SJCRH30 (cell line): Measurements from ENCODE around the gene GRID1. TPM values are rescaled to one million over a fixed set of nuclear protein-coding genes. Genes with fewer than 3 reads are reported as not detected.

Experiments used
- DNase-seq, 2 experiments: peaks; one replicate each; pipeline ENCODE4 v3.0.0-alpha.2; 2015 to 2020
- H3K27ac ChIP-seq: fragments of 250-450 bp; sonication (Bioruptor Pico); 2 replicates; pipeline ENCODE4 v1.5.1; 2020; ENCODE audit warnings: mild to moderate bottlenecking, moderate library complexity
- H3K27me3 ChIP-seq: fragments of 250-450 bp; sonication (Bioruptor Pico); 2 replicates; pipeline ENCODE4 v1.5.1; 2020; ENCODE audit warnings: mild to moderate bottlenecking, moderate library complexity
- H3K36me3 ChIP-seq: fragments of 250-450 bp; sonication (Bioruptor Pico); 2 replicates; pipeline ENCODE4 v1.5.1; 2020; ENCODE audit warnings: mild to moderate bottlenecking, moderate library complexity
- H3K4me1 ChIP-seq: fragments of 250-450 bp; sonication (Bioruptor Pico); 2 replicates; pipeline ENCODE4 v1.5.1; 2020; ENCODE audit warnings: mild to moderate bottlenecking, moderate library complexity
- H3K4me3 ChIP-seq: fragments of 250-450 bp; sonication (Bioruptor Pico); 2 replicates; pipeline ENCODE4 v1.5.1; 2020; ENCODE audit warnings: mild to moderate bottlenecking, moderate library complexity
- H3K9me3 ChIP-seq: fragments of 250-450 bp; sonication (Bioruptor Pico); replicated peaks from 2 replicates; pipeline ENCODE4 v1.5.1; 2020; ENCODE audit warnings: mild to moderate bottlenecking, moderate library complexity
- total RNA-seq: library from RNA; depleted of rRNA; stranded (reverse); fragments of >200 nt; shearing (Covaris generic); gene quantifications from 2 replicates; pipeline ENCODE4 v1.2.3, GENCODE V29; 2014

Gene GRID1
- total RNA-seq, 1 experiment from 2014 or later = not detected

- Histone ChIP-seq H3K27me3 (no peaks in the 10 kb centered on the region), H3K36me3 (no peaks in the 10 kb centered on the region), H3K4me1 (no peaks in the 10 kb centered on the region), H3K9me3 (no peaks in the 10 kb centered on the region), H3K4me3 (no peak overlapping the region), H3K27ac (no peak overlapping the region)
- DNase-seq = no peak
These were observed 743.3 kb downstream of the GRID1 start for GRCh38 chr10:85623342-85623741.

- H3K9me3 ChIP-seq = no peaks in the 10 kb centered on the region
- no peaks in the 10 kb centered on the region for H3K27me3 ChIP-seq
- no peak for DNase-seq
- H3K36me3 ChIP-seq = no peaks in the 10 kb centered on the region
- H3K4me1 ChIP-seq = no peaks in the 10 kb centered on the region
- no peak overlapping the region for H3K4me3 ChIP-seq
- no peak overlapping the region for H3K27ac ChIP-seq
These were observed 744.2 kb downstream of the GRID1 start for GRCh38 chr10:85622425-85622824.

- no peaks in the 10 kb centered on the region for H3K4me1 ChIP-seq
- H3K27me3 ChIP-seq = no peaks in the 10 kb centered on the region
- no peak for DNase-seq
- no peak overlapping the region for H3K4me3 ChIP-seq
- H3K36me3 ChIP-seq = no peaks in the 10 kb centered on the region
- no peaks in the 10 kb centered on the region for H3K9me3 ChIP-seq
- H3K27ac ChIP-seq = no peak overlapping the region
These were observed 745.0 kb downstream of the GRID1 start for GRCh38 chr10:85621562-85621961.

- Histone ChIP-seq H3K27me3 (no peaks in the 10 kb centered on the region), H3K36me3 (no peaks in the 10 kb centered on the region), H3K4me1 (no peaks in the 10 kb centered on the region), H3K9me3 (no peaks in the 10 kb centered on the region), H3K4me3 (no peak overlapping the region), H3K27ac (no peak overlapping the region)
- no peak for DNase-seq
These were observed 745.8 kb downstream of the GRID1 start for GRCh38 chr10:85620807-85621206.

GRCh38 chr10:85619832-85620231, 746.8 kb downstream of the GRID1 start:
- H3K4me1 ChIP-seq = no peaks in the 10 kb centered on the region
- no peak for DNase-seq
- H3K27me3 ChIP-seq = no peaks in the 10 kb centered on the region
- H3K9me3 ChIP-seq = no peaks in the 10 kb centered on the region
- no peak overlapping the region for H3K4me3 ChIP-seq
- H3K36me3 ChIP-seq = no peaks in the 10 kb centered on the region
- H3K27ac ChIP-seq = no peak overlapping the region

- no peaks in the 10 kb centered on the region for H3K4me1 ChIP-seq
- H3K36me3 ChIP-seq = no peaks in the 10 kb centered on the region
- peak in 1 of 2 experiments; percentile 3 for DNase-seq
- H3K9me3 ChIP-seq = no peaks in the 10 kb centered on the region
- H3K4me3 ChIP-seq = no peak overlapping the region
- no peak overlapping the region for H3K27ac ChIP-seq
- no peaks in the 10 kb centered on the region for H3K27me3 ChIP-seq
These were observed 747.8 kb downstream of the GRID1 start for GRCh38 chr10:85618841-85619240.

- no peak overlapping the region for H3K4me3 ChIP-seq
- no peak for DNase-seq
- no peaks in the 10 kb centered on the region for H3K27me3 ChIP-seq
- H3K27ac ChIP-seq = no peak overlapping the region
- H3K36me3 ChIP-seq = no peaks in the 10 kb centered on the region
- H3K9me3 ChIP-seq = no peaks in the 10 kb centered on the region
- no peaks in the 10 kb centered on the region for H3K4me1 ChIP-seq
These were observed 748.6 kb downstream of the GRID1 start for GRCh38 chr10:85617751-85618546.

GRCh38 chr10:85615556-85615955, 751.0 kb downstream of the GRID1 start:
- Histone ChIP-seq H3K27me3 (no peaks in the 10 kb centered on the region), H3K9me3 (no peaks in the 10 kb centered on the region), H3K36me3 (no peaks in the 10 kb centered on the region), H3K4me3 (no peak overlapping the region), H3K27ac (no peak overlapping the region), H3K4me1 (no peaks in the 10 kb centered on the region)
- DNase-seq = no peak

GRCh38 chr10:85614981-85615380, 751.6 kb downstream of the GRID1 start:
- Histone ChIP-seq H3K9me3 (no peaks in the 10 kb centered on the region), H3K36me3 (no peaks in the 10 kb centered on the region), H3K4me3 (no peak overlapping the region), H3K27me3 (no peaks in the 10 kb centered on the region), H3K4me1 (no peaks in the 10 kb centered on the region), H3K27ac (no peak overlapping the region)
- no peak for DNase-seq

GRCh38 chr10:85614566-85614965, 752.0 kb downstream of the GRID1 start:
- Histone ChIP-seq H3K4me1 (no peaks in the 10 kb centered on the region), H3K36me3 (no peaks in the 10 kb centered on the region), H3K4me3 (no peak overlapping the region), H3K27me3 (no peaks in the 10 kb centered on the region), H3K27ac (no peak overlapping the region), H3K9me3 (no peaks in the 10 kb centered on the region)
- DNase-seq = no peak

- DNase-seq = no peak
- Histone ChIP-seq H3K27me3 (no peaks in the 10 kb centered on the region), H3K4me3 (no peak overlapping the region), H3K4me1 (no peaks in the 10 kb centered on the region), H3K9me3 (no peaks in the 10 kb centered on the region), H3K27ac (no peak overlapping the region), H3K36me3 (no peaks in the 10 kb centered on the region)
These were observed 753.2 kb downstream of the GRID1 start for GRCh38 chr10:85613391-85613790.

GRCh38 chr10:85612833-85613232, 753.8 kb downstream of the GRID1 start:
- Histone ChIP-seq H3K36me3 (no peaks in the 10 kb centered on the region), H3K4me3 (no peak overlapping the region), H3K9me3 (no peaks in the 10 kb centered on the region), H3K27me3 (no peaks in the 10 kb centered on the region), H3K4me1 (no peaks in the 10 kb centered on the region), H3K27ac (no peak overlapping the region)
- no peak for DNase-seq

GRCh38 chr10:85612378-85612775, 754.2 kb downstream of the GRID1 start:
- Histone ChIP-seq H3K4me3 (no peak overlapping the region), H3K9me3 (no peaks in the 10 kb centered on the region), H3K36me3 (no peaks in the 10 kb centered on the region), H3K27me3 (no peaks in the 10 kb centered on the region), H3K4me1 (no peaks in the 10 kb centered on the region), H3K27ac (no peak overlapping the region)
- no peak for DNase-seq

- no peak for DNase-seq
- Histone ChIP-seq H3K4me3 (no peak overlapping the region), H3K4me1 (no peaks in the 10 kb centered on the region), H3K27ac (no peak overlapping the region), H3K36me3 (no peaks in the 10 kb centered on the region), H3K9me3 (no peaks in the 10 kb centered on the region), H3K27me3 (no peaks in the 10 kb centered on the region)
These were observed 754.7 kb downstream of the GRID1 start for GRCh38 chr10:85611746-85612377.

GRCh38 chr10:85611093-85611740, 755.4 kb downstream of the GRID1 start:
- no peak overlapping the region for H3K27ac ChIP-seq
- no peak for DNase-seq
- no peak overlapping the region for H3K4me3 ChIP-seq
- H3K27me3 ChIP-seq = no peaks in the 10 kb centered on the region
- H3K9me3 ChIP-seq = no peaks in the 10 kb centered on the region
- H3K36me3 ChIP-seq = no peaks in the 10 kb centered on the region
- H3K4me1 ChIP-seq = no peaks in the 10 kb centered on the region
